Thymus (tissue), 11 donors: Measurements from ENCODE around the gene ANO2. TPM values are rescaled to one million over a fixed set of nuclear protein-coding genes. Genes with fewer than 3 reads are reported as not detected.
A peak's percentile ranks its signal among the peaks of the same experiment; 100 is the strongest.

Experiments
- DNase-seq, 9 donors: peaks; one replicate each; pipeline ENCODE4 v3.0.0-alpha.2; 2013; ENCODE audit warnings: low spot score in 9 of 9, low read depth in 6 of 9, missing footprints in 1 of 9
- H3K27ac ChIP-seq, 2 donors: one replicate each; pipeline ENCODE4 v1.5.1; 2013; ENCODE audit warnings: control low read depth in 1 of 2, low read depth in 1 of 2, low read length in 1 of 2, mild to moderate bottlenecking in 1 of 2, moderate library complexity in 1 of 2
- H3K27me3 ChIP-seq, 2 donors: one replicate each; pipeline ENCODE4 v1.5.1; 2013; ENCODE audit warnings: low read length in 1 of 2; ENCODE audit not compliant: control insufficient read depth in 2 of 2, insufficient read depth in 1 of 2
- H3K36me3 ChIP-seq, 2 donors: one replicate each; pipeline ENCODE4 v1.5.1; 2013; ENCODE audit warnings: low read length in 1 of 2, mild to moderate bottlenecking in 1 of 2, moderate library complexity in 1 of 2; ENCODE audit not compliant: control insufficient read depth in 2 of 2, insufficient read depth in 2 of 2
- H3K4me1 ChIP-seq, 2 donors: one replicate each; pipeline ENCODE4 v1.5.1; 2013; ENCODE audit warnings: low read length in 2 of 2; ENCODE audit not compliant: control insufficient read depth in 2 of 2, insufficient read depth in 2 of 2
- H3K4me3 ChIP-seq, 2 donors: one replicate each; pipeline ENCODE4 v1.5.1; 2013; ENCODE audit warnings: low read length in 2 of 2, control low read depth in 1 of 2, mild to moderate bottlenecking in 1 of 2
- H3K9me3 ChIP-seq, 2 donors: one replicate each; pipeline ENCODE4 v1.5.1; 2013; ENCODE audit warnings: low read length in 1 of 2, mild to moderate bottlenecking in 1 of 2; ENCODE audit not compliant: control insufficient read depth in 2 of 2, insufficient read depth in 1 of 2
- WGBS: extraction: QIAGEN DNeasy Blood & Tissue Kit; methylation state at CpG from one replicate; pipeline ENCODE4 v1.1.7; 2013; 5-methylcytosine and 5-hydroxymethylcytosine counted together
- polyA plus RNA-seq: library from polyadenylated mRNA; stranded (reverse); fragments of 200-250 nt; gene quantifications from one replicate; pipeline ENCODE4 v1.2.3, GENCODE V29; 2013
- total RNA-seq: library from RNA; stranded (reverse); fragments of 120-200 nt; gene quantifications from one replicate; pipeline ENCODE4 v1.2.4, GENCODE V29; 2013
- donor health status: healthy.

The ANO2 gene
- total and polyA plus RNA-seq, 2 donors = 0.57 to 1.4 TPM

DNA sequence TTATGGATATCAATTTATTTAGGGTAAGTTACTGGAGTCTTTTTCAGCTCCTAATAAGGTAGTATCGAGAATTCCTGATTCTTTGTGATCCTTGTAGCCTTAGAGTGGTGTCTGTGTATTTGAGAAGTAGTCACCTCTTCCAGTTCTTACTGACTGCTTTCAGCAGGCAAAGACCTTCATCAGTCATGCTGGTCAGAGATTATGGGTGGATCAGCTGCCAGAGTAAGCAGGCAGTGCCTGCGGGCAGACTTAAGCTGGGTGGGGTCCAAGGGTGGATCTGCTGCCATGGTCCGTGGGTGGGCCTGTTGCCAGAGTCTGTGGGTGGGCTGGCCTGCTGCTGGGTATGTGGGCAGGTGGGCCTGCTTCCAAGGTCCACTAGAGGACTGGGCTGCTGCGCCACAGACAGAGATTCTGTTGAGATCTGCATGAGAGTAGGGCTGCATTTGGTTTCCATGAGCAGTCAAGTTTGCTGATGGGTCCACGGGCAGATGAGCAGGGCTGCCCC, 188.7 kb downstream of the ANO2 start:
- WGBS = 95% methylated on average over 5 of the region's 5 CpGs
- no peak for DNase-seq

DNA sequence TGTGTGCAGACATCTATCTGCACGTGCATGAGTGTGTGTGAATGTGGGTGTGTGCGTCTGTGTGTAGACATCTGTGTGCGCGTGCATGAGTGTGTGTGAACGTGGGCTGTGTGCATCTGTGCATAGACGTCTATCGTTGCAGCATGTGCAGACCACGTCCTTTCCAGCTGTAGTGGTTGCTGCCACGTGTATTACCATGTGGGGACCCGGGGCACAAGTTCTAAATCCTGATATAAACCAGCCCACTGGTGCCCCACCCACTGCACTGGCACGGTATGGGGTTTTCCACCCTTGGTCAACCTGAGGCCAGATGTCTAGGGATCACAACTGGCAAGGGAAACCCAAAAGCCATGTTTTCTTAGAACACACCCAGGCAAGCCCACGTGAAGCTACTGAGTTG, 197.0 kb downstream of the ANO2 start:
- Histone ChIP-seq H3K4me1 (peaks cover 0 to 3% of the 10 kb centered on the region in 2 donors), H3K27ac (no peak overlapping the region), H3K36me3 (no peaks in the 10 kb centered on the region), H3K4me3 (no peak overlapping the region), H3K27me3 (no peaks in the 10 kb centered on the region), H3K9me3 (no peaks in the 10 kb centered on the region)
- DNase-seq = no peak
- WGBS = 79% methylated on average over 12 of the region's 12 CpGs

More for the DNA sequence above, 188.7 kb downstream of the ANO2 start:
- Histone ChIP-seq H3K4me1 (no peaks in the 10 kb centered on the region), H3K27ac (no peak overlapping the region), H3K4me3 (no peak overlapping the region), H3K9me3 (no peaks in the 10 kb centered on the region), H3K27me3 (no peaks in the 10 kb centered on the region), H3K36me3 (no peaks in the 10 kb centered on the region)

DNA sequence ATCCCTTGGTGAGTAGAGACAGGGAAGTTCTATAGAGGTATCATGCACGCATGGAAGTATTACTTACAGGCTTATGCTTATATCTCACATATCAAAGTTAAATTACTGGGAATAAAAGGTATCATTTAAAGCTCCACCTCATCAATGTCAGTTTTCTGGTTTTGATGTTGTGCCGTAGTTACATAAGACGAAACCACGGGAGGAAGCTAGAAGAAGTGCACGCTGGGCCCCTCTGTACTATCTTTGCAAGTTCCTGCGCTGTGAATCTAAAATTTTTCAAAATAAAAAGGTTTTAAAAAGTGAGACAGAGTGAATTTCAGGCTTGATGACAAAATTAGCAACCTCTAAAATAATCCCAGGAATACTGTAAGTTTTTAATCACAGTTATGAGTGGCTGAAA, 198.1 kb downstream of the ANO2 start:
- peak in 5 of 9 donors; percentile 3 to 61 (median 18) for DNase-seq
- Histone ChIP-seq H3K27me3 (no peaks in the 10 kb centered on the region), H3K36me3 (no peaks in the 10 kb centered on the region), H3K4me3 (no peak overlapping the region), H3K9me3 (no peaks in the 10 kb centered on the region), H3K27ac (no peak overlapping the region), H3K4me1 (peaks cover 0 to 3% of the 10 kb centered on the region in 2 donors)
- 24% methylated on average over 6 of the region's 6 CpGs for WGBS

DNA sequence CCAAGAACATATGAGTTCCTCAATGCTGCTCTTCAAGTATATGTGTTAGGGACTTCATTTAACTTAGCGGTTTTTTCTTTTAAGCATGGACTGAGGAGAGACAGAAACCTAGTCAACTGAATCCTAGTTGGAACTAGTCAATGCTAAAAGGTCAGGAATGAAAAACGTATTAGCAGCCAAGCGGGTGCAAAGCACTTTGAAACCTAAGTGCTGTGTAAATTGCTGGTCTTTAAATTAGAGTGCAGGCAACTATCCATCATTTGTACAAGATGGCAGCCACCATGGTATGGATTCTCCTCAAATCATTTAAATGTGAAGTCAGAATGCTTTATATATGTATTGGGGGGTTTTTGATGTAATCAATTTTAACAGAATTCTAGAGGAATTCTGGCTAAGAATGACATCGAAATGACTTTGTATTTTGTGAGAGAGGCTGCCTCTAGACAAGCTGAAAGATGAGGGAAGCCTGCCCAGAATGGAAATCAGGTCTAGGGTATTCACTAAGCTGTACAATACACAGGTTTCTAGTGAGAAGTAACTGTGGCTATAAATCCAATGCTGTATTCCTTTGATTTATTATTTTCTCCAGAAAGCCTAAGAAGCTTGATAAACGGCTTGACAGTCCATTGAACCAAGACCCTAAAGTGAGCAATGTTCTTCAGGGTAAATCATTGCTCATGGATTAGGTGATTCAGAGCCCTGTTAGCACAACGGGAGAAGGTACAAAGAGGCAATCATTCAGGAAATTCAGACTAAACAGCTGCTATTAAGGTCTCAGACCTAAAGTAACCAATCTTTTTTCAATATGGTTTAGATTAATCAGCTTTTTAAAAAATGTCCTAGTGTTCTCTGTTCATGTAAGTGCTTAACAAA, 198.8 kb downstream of the ANO2 start:
- H3K4me3 ChIP-seq = no peak overlapping the region
- no peaks in the 10 kb centered on the region for H3K27me3 ChIP-seq
- DNase-seq = no peak
- H3K4me1 ChIP-seq = peaks cover 0 to 3% of the 10 kb centered on the region in 2 donors
- no peaks in the 10 kb centered on the region for H3K9me3 ChIP-seq
- H3K27ac ChIP-seq = no peak overlapping the region
- H3K36me3 ChIP-seq = no peaks in the 10 kb centered on the region
- WGBS = 93% methylated on average over 6 of the region's 6 CpGs

DNA sequence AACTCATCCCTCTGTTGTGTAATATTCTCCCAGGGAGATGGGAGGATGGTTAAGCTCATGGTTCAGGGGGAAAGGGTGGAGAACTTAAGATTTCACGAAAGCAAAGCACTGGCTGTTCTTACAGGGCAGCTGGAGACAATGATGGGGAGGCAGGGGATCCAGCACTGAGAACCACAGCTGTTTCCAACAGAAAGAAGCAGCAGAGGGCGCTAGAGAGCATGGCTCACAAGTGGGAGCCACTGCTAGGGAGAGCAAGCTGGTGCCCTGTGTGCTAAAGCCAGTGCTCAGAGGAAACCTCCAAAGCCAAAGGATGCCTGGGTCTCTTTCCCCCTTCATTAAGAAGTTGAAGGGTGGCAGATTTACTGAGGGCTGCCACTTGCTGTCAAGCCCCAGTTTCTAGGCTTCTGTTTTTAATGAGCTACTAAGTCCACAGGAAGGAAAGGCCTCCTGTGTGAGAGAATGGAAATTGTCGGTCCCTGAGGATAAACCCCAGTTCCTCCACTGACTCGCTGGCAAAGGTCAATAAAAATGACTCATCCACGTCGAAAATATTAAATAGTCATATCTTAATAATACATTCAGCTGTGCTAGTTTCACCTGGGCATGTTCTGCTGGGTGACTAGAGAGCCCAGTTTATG, 199.7 kb downstream of the ANO2 start:
- Histone ChIP-seq H3K27ac (no peak overlapping the region), H3K4me3 (no peak overlapping the region), H3K36me3 (no peaks in the 10 kb centered on the region), H3K9me3 (no peaks in the 10 kb centered on the region), H3K4me1 (peaks cover 0 to 3% of the 10 kb centered on the region in 2 donors), H3K27me3 (no peaks in the 10 kb centered on the region)
- DNase-seq = peak; percentile 32 to 79 (median 57)
- WGBS = 37% methylated on average over 6 of the region's 6 CpGs

DNA sequence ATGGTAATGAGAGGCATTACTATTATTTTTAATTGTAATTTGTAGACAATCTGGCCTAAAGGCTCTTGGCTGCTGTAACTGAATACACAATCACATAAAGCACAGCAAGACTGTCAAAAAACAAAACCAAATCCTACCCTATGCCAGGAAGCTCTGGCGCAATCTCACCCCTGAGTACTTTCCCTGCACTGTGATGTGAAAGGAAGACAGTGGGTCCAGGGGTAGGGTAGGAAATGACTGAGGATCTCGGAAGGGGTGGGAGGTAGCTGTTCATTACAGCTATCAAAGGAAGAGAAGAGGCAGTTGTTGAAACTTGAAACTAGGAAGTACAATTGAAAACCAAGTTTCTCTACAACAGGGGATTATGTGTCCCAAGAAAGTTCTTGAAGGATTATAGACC, 202.8 kb downstream of the ANO2 start:
- DNase-seq = no peak
- WGBS = 87% methylated on average over 2 of the region's 2 CpGs
- no peaks in the 10 kb centered on the region for H3K27me3 ChIP-seq

DNA sequence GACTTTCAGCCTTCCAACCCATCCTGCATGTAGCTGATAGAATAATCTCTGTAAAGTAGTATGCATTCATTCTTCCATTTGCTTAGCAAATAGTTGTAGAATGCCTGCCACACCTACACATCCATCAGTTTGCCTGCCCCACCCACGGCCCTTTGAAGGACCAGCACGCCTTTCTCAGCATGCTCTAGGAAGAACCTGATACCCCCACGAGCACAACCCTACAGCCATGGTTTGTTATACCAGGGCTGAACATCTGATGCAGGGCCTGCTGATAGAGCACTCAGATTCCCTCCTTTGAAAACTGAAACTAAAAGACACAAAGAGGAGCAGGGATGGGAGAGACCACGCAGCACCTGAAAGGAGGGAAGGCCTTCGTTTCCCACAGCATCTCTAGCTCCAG, 205.1 kb downstream of the ANO2 start:
- no peak for DNase-seq
- Histone ChIP-seq H3K4me1 (peaks cover 0 to 5% of the 10 kb centered on the region in 2 donors), H3K27me3 (no peaks in the 10 kb centered on the region), H3K9me3 (no peaks in the 10 kb centered on the region), H3K27ac (no peak overlapping the region), H3K36me3 (no peaks in the 10 kb centered on the region), H3K4me3 (no peak overlapping the region)
- WGBS = 75% methylated on average over 5 of the region's 5 CpGs

More for the DNA sequence above, 202.8 kb downstream of the ANO2 start:
- H3K36me3 ChIP-seq = no peaks in the 10 kb centered on the region
- H3K9me3 ChIP-seq = no peaks in the 10 kb centered on the region
- no peak overlapping the region for H3K27ac ChIP-seq
- H3K4me3 ChIP-seq = no peak overlapping the region
- H3K4me1 ChIP-seq = no peaks in the 10 kb centered on the region

DNA sequence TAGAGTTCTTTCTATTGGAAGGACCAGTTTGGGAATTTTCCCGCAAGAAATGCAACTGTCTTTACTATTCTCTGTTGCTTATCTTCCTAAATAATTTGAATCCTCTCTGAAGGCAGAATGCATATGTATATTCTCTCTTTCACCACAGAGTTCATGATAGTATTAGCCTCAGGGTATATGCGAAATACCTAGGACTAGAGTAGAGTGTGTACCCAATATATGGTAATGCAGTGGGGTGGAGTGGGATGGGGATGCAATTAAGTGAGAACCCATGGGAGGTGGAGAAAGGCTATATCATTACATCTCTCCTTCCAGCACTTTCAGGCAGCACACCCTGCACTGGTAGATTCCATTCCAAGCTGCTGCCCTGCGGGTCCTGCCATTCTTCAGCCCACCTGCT, 207.3 kb downstream of the ANO2 start:
- no peak overlapping the region for H3K27ac ChIP-seq
- no peak for DNase-seq
- H3K27me3 ChIP-seq = no peaks in the 10 kb centered on the region
- 98% methylated on average over 3 of the region's 3 CpGs for WGBS
- peaks cover 0 to 6% of the 10 kb centered on the region in 2 donors for H3K4me1 ChIP-seq
- no peaks in the 10 kb centered on the region for H3K36me3 ChIP-seq
- no peaks in the 10 kb centered on the region for H3K9me3 ChIP-seq
- H3K4me3 ChIP-seq = no peak overlapping the region

DNA sequence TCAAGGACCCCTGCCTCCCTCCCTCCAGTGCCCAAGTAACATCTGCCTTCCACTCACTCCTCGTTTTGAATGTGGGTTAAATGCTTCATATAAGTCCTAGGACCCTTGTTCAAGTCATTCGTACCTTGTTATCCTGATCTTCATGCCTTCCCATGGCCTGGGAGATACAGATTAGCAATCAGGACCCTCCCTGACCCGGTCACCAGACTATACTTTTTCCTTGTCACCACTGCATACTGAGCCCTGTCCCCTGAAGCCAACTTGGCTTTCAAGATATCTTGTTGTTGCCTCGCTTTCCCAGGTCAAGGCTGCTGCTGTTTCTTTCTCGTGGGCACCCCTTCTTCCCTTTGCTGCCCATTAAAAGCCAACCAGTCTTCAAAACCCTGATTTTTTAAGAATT, 208.5 kb downstream of the ANO2 start:
- 94% methylated on average over 5 of the region's 5 CpGs for WGBS
- Histone ChIP-seq H3K36me3 (no peaks in the 10 kb centered on the region), H3K4me1 (peaks cover 0 to 6% of the 10 kb centered on the region in 2 donors), H3K27me3 (no peaks in the 10 kb centered on the region), H3K9me3 (no peaks in the 10 kb centered on the region), H3K27ac (no peak overlapping the region), H3K4me3 (no peak overlapping the region)
- no peak for DNase-seq
